ENCODE measurements around the gene ANKRD53. TPM values are rescaled to one million over a fixed set of nuclear protein-coding genes. Genes with fewer than 3 reads are reported as not detected.

Gene ANKRD53, protein sequence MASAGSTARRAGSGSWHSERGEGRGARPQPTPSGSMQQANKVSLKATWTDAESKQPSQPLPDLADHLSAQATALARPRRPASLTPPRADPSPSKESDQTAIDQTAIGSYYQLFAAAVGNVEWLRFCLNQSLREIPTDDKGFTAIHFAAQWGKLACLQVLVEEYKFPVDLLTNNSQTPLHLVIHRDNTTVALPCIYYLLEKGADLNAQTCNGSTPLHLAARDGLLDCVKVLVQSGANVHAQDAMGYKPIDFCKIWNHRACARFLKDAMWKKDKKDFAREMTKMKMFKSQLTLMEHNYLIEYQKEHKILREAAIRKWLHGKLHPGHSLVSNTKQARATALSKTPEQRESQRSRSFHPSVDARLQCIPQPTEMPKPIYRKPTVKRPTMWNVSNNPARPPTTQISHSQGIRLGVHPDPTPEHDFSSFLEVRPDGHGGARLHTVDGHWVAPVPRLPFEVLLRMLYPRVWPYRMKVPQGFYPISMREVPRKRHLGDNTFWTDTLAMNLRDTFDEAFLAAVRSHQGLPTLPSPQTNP
- not detected for total RNA-seq (ENCODE audit: insufficient read depth, low replicate concordance)

DNA sequence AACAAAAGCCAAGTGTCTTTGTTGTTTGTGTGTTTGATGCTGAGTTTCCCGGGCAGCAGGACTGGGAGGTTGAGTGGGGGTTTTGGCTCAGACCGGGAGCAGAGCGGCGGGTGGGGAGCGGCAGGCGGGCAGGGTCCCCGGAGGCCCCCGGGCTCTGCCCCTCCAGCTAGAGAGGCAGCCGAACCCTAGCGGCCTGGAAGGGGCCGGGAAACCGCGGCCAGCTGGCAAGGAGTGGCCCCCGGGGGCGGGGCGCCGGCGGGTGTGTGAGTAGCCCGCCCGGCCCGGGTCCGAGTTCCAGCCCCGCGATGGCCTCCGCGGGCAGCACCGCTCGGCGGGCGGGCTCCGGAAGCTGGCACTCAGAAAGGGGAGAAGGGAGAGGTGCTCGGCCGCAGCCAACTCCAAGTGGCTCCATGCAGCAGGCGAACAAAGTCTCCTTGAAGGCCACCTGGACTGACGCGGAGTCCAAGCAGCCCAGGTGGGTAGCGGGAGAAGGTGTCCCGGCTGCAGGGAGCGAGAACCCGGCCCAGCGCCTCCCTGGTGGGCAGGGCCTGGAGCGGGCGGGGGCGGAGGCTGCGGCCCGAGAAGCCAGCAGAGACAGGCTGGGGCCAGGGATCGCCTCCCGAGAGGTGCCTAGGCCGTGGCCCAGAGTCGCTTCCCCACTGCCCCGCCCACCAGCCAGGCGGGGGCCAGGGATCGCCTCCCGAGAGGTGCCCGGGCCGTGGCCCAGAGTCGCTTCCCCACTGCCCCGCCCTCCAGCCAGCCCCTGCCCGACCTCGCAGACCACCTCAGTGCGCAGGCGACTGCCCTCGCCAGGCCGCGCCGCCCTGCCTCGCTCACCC is at the start of gene ANKRD53:
Gene ANKRD53, plus strand, starts transcription at position 290 of the 839 bp plus-strand sequence. Its CDS starts 16 bp downstream, at position 306.
- peak; percentile 65 for DNase-seq (ENCODE audit: low spot score)

DNA sequence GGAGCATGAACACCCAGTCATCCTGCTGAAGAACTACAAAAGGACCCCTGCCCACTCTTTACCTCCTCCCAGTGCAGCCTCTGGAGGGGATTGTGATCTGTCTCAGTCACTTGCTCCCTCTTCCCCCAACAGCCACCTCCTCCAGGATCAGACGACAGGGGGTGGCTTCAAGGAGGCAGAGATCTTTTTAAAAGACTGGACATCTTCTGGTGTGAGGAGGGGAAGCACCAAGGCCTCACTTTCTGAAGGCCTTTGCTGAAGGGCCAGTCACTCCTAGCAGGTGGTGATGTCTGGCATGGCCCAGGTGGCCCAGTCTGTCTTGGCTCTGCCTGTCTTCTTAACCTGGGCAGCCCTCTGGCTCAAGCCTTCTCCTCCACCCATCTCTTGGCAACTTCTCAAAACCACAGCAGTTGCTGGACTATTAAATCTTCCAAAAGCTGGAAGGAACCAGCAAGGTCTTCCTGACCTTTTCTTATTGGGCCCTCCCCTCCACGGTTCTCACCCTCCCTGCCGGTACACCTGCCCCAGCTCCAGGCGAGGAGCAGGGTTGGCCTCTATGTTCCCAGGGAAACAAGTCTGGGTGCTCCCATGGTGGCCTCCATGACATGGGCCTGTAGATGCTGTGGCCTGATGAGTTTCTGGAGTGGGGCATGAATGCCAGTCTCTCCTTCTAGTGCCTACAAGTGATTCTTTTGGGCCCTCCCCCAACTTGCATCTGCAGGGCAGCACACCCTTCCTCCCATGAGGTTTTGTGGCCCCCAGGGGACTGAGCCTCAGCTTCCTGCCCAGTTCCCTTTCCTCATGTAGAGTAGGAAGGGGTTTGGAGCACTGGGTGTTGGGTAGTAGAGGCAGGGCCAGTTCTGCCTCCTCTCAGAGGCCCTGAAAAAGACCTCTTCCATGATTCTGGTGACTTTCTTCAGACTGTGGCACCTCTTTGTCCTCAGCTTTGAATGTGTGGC is 47.8 kb upstream of the ANKRD53 start:
- no peak for DNase-seq (ENCODE audit: low spot score)

DNA sequence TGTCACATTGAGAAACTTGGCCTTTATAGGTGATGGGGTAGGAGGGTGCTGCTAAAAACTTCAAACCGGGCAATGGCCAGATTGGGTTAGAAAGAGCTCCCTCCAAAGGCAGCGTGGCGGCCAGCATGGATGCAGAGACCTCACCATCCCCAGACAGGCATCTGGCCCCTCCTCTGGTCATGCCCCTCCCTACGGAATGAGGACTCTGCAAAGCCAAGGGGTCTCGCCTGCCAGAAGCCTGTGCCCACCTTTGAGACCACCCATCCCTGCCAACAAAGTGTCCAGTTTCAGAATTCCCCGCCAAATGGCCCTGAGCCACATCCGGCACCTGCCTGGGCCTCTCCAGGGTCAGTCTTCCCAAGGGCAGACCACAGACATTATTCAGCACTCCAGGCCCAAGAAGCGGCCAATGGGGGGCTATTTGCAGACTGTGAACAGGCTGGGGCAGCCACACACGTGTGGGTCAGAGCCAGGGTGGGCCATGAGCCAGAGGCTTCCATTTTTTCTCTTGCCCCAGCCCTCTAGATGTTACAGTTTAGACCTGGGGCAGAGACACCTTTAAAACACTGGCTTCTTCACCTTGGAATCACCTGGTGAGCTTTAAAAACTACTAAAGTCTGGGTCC is 46.9 kb upstream of the ANKRD53 start:
- DNase-seq (ENCODE audit: low spot score): no peak

DNA sequence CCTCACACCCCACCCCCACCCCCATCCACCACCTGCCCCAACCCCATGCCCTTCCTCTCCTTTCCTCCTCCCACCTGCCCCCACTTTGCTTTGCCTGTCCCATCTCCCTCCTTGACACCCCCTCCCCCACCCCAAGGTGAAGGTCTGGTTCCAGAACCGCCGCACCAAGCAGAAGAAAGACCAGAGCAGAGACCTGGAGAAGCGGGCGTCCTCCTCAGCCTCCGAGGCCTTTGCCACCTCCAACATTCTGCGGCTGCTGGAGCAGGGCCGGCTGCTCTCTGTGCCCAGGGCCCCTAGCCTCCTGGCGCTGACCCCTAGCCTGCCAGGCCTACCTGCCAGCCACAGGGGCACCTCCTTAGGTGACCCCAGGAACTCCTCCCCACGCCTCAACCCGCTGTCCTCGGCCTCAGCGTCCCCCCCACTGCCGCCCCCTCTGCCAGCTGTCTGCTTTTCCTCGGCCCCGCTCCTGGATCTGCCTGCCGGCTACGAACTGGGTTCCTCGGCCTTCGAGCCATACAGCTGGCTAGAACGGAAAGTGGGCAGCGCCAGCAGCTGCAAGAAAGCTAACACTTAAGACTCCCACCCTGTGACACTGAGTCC is 45.7 kb upstream of the ANKRD53 start:
- no peak for DNase-seq (ENCODE audit: low spot score)

DNA sequence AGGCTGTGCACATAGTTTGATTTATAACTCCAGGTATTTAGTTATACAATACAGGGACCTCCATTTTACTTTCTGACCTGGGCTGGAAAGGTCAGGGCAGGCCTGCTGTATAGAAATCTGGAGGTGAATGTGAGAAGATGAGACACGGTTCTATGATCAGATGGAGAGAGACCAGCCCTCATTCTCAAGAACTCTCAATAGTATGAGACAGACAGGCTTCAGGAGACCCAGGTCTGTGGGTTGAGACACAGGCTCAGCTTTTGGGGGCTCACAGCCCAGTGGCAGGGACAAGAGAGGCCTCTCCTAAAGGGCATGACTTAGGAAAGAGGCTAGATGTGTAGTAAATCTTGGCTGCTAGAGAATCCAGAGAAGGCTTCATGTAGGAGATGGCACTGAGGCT is 43.4 kb upstream of the ANKRD53 start:
- no peak for DNase-seq (ENCODE audit: low spot score)

DNA sequence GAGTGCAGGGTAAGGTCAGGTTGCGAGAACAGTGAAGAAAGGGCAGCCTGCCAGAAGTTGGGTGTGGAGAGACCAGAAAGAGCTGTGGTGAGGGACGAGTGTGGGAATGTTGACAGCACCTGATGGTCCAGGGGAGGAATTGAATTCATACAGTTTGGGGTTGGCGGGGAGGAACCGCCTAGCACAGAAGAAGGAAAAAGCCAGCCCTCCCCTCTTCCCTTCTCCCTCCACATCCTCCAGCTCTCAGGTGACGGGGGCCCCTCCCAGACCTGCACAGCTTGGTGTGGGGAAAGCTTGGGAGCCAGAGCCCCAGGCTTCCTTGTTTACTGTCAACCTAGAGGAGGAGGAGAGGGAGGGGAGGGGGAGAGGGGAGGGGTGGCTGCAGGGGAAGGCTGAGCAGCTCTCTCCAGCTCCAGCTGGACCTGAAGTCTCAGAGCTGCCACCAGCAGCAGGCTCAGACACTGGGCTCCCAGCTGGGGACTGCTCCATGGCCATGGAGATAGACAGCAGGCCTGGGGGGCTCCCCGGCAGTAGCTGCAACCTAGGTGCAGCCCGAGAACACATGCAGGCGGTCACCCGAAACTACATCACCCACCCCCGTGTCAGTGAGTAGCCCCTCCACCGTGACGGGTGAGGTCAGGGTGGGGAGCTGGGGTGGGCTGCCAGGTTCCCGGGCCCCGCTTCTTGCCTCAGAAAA is 42.8 kb upstream of the ANKRD53 start, which contains the start of gene ATP6V1B1:
Gene ATP6V1B1, plus strand, starts transcription at position 433 of the 697 bp plus-strand sequence. Its CDS starts 55 bp downstream, at position 488.
- DNase-seq (ENCODE audit: low spot score): no peak

DNA sequence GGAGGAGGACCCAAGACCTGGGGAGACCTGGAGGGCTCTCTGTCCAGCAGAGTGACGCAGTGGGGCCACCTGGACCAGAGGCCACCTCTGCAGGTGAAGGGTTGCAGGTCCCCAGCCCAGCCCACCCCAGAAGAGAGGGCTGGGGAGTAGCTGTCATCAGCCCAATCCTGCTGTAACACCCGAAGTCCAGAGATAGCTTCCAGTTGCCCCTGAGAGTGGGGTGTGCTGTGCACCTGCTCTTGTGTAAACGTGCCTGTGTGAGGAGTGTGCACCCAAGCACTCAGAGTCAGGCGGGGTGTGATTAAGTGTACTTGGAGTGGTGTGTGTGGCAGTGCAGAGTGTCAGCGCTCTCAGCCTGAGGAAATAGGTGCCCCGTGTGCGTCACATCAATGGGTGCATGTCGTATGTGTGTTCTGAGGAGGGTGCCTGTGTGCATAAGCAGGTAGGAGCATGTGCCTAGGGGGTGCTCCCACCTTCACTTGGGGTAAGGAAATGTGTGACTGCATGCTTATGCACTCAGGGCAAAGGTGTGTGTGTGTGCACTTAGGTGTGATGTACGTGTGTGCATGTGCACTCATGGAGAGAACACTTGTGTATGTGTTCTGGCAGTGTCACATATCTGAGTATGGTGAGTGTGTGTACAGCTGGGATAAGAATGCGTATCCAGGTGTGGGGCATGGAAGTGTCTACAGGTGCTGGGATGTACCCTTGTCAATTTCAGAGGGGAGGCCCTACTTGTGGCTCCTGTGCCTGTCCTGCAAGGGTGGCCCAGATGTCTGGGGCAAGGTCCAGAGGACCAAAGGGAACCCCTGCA is 42.1 kb upstream of the ANKRD53 start:
- DNase-seq (ENCODE audit: low spot score): no peak

DNA sequence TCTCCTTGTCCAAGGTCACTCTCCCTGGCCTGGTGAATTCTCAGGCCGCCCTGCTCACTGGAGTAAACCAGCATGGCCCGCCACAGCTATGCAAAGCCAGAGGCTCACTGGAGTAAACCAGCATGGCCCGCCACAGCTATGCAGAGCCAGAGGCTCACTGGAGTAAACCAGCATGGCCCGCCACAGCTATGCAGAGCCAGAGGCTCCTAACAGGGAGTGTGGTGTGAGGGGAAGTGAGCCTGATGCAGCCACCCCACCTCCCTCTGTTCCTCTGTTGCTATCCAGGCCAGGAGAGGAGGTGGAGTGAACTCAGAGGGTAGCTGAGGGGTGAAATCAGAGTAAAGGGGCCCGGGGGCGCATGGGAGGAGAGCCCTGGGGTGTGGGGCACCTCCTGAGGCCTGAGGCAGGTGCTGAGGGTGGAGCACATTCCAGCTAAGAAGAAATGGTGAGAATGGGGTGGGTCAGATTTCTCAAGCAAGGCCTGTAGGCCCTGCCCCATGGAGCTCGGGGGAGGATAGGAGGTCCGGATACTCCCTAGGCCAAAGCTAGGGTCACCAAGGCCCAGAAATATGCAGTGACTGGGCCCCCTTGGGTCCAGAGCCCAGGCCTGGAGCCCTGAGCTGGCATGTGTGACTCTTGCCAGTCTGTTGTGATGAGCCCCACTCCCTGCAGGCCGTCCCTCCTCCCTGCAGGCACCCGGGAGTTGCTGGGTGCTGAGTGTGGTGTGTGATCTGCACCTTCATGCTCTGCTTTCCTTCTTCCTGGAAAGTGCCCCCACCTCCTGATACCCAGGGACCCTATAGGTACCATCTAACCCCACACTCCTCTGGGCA is 41.2 kb upstream of the ANKRD53 start:
- DNase-seq (ENCODE audit: low spot score): no peak

DNA sequence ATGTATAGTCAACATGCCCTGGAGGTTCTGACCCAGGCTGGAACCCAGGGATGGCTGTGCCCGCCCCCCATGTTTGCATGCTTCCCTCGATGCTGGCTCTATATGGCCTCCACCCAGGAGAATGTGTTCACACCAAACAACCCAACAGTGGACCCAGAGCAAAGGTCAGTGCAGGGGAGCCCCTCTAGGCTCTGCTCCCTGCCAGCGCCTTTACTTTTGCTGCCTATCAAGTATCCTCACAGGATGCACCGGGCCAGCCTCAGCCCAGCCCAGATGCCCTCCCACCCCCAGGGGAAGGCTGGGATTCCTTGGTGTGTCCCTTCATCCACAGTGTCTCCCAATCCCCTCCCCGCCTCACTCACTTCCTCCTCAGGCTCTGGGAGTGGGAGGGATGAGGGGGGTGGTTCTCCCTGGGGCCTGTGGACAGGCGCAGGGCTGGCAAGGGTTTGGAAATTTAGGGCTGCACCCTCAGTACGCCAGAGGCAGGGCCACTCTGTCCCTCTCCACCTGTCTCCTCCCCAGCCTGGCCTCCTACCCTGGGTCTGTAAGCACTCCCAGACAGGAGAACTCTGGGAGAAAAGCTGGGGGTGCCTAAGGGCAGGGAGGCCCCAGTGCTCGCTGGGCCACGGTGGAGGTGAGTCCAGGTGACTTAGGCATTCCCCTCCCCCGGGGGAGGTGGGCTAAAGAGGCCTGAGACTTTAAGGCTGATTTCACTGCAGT is 40.4 kb upstream of the ANKRD53 start:
- no peak for DNase-seq (ENCODE audit: low spot score)

DNA sequence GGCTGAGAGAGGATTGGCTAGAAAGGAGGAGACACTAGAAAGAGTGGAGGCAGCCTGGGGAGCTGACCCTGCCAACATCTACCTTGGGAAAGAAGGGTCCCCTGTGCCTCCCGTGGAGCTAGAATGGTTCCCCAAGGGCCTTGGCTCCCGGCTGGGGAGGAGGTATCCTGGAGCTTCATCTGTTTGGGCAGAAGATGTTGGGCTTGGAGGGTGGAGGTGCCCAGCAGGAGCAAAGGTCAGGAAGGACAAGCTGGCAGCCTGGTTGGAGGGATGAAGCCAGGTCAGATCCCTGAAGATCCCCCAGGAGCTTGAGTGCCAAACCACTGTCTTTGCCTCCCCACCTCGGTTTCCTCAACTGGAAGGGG is 39.9 kb upstream of the ANKRD53 start:
- no peak for DNase-seq (ENCODE audit: low spot score)

DNA sequence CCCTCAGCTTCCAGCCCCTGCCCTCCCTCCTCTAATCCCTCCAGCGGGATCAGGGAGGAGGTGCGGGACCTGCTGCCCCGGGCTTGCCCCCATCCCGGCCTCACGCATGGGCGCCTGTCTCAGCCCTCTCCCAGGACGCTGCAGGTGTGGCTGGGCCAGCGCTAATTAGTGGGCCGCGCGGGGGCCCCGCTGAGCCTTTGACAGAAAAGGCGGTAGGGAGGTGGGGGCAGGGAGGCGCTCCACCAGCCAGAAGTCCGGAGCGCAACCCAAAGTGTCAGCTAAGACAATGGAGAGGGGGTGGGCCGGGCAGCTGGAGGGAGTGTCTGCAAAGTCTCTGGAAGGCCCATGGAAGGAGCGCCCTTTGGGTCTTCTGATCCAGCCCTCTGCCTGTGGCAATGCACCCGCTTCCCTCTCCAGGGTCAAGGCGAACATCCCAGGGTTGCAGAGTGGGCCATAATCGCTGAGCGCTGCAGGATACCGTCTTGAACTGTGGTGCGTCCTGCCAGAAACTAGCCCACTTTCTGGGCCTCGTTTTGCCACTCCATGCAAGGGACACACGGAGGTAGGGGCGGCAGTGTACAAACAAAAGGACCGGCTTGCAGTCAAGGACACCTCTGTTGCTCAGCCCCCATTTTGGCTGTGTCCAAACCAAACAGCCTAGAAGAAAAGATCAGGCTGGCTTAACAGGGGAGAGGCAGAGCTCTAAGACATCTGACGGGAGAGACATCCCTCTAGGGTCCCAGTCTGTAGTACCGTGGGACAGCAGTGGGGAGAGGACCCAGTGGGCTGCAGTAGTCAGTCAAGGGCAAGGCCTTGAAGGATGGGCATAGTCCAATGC is 39.2 kb upstream of the ANKRD53 start:
- no peak for DNase-seq (ENCODE audit: low spot score)

DNA sequence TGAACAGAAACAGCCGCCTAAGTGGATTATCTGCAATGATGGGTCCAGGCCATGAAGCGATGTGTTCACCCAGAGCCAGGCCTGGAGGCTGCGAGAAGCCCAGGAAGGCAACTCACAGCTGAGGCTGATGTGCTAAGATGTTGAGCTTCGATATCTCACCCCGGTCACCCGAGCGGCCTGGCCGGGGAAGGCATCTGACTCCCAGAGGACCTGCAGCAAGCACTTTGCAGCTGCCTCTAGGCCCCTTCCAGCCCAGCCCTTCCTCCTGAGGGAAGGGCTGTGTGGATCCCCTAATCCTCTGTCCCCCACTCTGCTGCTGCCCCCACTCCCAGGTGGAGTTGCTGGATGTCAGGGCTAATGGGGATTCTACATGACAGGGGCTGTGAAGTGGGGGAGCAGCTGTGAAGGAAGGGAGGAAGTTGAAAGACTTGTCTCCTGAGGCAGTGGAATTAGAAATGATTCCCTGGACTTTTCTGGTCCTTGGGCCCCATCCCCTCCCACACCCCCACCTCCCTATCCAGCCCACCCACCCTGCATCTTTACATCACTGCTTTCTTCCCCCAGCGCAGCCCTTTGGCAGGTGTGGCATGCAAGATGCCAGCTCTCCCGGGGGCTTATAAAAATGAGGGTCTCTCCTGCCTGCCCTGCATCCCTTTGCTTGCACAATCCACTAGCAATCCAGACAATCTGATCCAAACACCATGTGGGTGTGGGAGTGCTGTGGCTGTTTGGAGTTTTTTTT is 38.4 kb upstream of the ANKRD53 start:
- no peak for DNase-seq (ENCODE audit: low spot score)

DNA sequence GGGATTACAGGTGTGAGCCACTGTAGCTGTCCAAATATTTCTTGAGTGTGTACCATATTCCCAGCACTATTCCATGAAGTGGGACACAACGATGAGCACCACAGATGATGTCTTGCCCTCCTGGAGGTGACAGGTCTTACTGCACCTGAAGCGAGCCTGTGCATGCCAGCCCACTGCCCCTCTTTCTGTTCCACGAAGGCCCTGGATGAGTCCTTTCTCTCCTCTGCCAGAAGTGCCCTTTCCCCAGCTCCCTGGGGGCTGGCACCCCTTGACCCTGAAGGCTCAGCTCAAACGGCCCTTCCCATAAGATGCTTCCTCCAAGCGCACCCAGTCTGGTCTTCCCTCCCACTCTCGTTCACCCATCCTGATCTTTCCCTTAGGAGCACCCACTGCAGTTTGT is 37.2 kb upstream of the ANKRD53 start:
- DNase-seq (ENCODE audit: low spot score): no peak

DNA sequence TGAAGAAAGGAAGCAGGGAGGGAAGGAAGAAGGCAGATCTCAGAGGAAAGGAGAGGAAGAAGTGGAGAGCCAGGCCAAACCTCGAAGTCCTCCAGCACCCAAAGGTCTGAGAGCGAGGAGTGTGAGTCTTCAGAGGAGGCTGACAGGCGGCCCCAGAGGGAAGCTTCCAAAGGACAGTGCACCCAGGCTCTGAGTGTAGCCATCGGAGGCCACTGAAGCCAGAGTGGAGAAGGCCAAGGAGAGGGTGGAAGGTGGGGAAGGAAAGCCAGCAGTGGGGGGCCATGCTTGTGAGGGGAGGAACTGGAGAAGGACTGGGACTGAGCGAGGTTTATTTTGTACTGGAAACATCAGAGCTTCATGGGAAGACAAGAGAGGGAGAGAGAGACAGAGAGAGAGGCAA is 36.7 kb upstream of the ANKRD53 start:
- DNase-seq (ENCODE audit: low spot score): no peak

DNA sequence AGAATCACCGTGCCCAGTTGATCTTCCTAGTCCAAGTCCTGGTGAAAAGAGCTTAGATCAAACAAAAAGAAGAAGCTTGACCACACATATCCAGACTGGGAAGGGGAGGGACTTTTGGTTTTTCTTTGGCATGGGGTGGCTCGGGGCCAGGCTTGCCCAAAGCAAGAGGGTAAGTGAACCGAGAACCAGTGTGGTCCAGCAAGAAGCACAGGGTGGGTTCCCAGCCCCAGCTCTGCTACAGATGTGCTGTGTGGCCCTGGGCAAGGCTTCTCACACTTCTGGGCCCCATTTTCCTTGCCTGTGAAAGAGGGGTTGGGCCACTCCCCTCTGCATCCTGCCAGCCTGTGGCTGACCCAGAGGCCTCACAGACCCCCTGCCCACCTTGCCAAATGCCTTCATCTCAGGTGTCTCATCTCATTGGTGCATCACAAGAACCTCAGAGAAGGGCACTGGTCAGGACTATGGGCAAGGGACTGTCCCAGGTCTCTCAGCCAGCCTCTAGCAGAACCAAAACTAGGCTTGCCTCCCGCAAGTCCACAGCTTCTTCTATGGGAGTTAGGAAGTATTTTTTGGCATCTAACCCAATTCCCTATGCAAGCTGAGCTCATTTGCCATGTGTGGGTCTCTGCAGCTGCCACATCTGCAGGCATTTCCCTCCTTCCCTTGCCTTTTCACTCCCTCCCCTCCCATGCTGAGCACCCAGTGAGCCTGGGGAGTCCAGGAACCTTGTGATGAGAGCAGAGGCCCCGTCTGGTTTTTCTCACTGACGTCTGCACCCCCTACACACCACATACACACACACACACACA is 35.8 kb upstream of the ANKRD53 start:
- peak; percentile 88 for DNase-seq (ENCODE audit: low spot score)
